ENCODE results near the gene SLC7A8. TPM values are rescaled to one million over a fixed set of nuclear protein-coding genes. Genes with fewer than 3 reads are reported as not detected.

SLC7A8 gene
- total and polyA plus RNA-seq, 3 donors from 2014 or later = 73.5 to 94.2 (median 78.2) TPM

DNA sequence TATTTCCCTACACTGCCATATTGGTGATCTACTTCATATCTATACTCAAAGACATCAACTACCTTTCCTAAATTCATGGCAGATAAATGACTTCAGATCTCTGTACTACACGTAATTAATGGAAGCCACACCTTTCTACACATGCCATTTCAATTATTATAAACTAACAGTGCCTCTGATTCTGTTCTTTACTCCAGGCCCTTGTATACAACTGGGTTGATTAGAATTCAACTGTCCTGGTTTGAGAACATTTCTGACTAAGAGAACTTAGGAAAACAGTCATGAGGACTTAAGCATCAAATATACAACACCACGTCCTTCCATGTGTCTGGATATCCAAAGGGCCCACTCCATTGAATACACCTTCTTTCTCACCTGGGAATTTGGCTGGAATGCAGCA lies 90.4 kb downstream of the SLC7A8 start:
- H3K4me3 ChIP-seq = no peak overlapping the region
- H3K4me1 ChIP-seq = peaks cover 8% of the 10 kb centered on the region
- no peak for TF ChIP-seq POLR2A (IDR thresholded peaks at IDR 0.05)
- TF ChIP-seq, protein P1, sequence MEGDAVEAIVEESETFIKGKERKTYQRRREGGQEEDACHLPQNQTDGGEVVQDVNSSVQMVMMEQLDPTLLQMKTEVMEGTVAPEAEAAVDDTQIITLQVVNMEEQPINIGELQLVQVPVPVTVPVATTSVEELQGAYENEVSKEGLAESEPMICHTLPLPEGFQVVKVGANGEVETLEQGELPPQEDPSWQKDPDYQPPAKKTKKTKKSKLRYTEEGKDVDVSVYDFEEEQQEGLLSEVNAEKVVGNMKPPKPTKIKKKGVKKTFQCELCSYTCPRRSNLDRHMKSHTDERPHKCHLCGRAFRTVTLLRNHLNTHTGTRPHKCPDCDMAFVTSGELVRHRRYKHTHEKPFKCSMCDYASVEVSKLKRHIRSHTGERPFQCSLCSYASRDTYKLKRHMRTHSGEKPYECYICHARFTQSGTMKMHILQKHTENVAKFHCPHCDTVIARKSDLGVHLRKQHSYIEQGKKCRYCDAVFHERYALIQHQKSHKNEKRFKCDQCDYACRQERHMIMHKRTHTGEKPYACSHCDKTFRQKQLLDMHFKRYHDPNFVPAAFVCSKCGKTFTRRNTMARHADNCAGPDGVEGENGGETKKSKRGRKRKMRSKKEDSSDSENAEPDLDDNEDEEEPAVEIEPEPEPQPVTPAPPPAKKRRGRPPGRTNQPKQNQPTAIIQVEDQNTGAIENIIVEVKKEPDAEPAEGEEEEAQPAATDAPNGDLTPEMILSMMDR (IDR thresholded peaks at IDR 0.05) = no peak
- no peaks in the 10 kb centered on the region for H3K9me3 ChIP-seq
- no peak for DNase-seq
- no peaks in the 10 kb centered on the region for H3K27me3 ChIP-seq
- H3K36me3 ChIP-seq (ENCODE audit: low read depth, missing control alignments) = no peaks in the 10 kb centered on the region
- intact Hi-C loops (cut with DNase I; ENCODE audit: low total_unique reads) = no loop called here
- 56 to 63% methylated on average over 2 of the region's 2 CpGs for WGBS, 2 donors
- H3K27ac ChIP-seq = no peak overlapping the region

DNA sequence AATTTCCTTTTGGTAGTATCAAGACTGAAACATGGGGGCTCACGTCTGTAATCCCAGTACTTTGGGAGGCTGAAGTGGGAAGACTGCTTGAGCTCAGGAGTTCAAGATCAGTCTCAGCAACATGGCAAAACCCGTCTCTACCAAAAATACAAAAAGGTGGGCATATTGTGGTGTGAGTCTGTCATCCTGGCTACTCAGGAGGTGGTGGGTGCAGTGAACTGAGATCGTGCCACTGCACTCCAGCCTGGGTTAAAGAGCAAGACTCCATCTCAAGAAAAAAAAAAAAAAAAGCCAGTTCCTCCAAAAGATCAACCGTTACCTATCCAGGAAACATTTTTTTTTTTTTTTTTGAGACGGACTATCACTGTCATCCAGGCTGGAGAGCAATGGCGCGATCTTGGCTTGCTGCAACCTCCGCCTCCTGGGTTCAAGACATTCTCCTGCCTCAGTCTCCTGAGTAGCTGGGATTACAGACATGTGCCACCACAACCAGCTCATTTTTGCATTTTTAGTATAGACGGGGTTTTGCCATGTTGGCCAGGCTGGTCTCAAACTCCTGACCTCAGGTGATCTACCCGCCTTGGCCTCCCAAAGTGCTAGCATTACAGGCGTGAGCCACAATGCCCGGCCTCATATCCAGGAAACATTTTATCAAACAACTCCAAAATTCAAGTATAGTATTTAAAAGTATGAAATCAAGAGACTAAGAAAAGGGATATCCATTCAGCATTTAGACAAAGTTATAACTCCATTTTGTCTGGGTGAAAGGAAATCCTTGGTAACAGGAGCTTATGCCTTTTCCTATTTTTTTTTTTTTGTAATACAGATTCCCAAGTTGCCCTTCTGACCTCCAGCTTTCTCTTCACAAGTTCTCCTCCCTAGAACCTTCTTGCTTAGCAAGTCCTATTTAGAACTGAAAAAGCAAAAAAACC lies 91.9 kb downstream of the SLC7A8 start:
- intact Hi-C loops (cut with DNase I; ENCODE audit: low total_unique reads) = no loop called here
- Histone ChIP-seq H3K9me3 (no peaks in the 10 kb centered on the region), H3K27ac (no peak overlapping the region), H3K36me3 (ENCODE audit: low read depth, missing control alignments) (no peaks in the 10 kb centered on the region), H3K4me3 (no peak overlapping the region), H3K27me3 (no peaks in the 10 kb centered on the region), H3K4me1 (peaks cover 7% of the 10 kb centered on the region)
- TF ChIP-seq, protein P1 (IDR thresholded peaks at IDR 0.05) = no peak
- no peak for TF ChIP-seq POLR2A (IDR thresholded peaks at IDR 0.05)
- DNase-seq = no peak
- 80 to 88% methylated on average over 12 of the region's 12 CpGs for WGBS, 2 donors

DNA sequence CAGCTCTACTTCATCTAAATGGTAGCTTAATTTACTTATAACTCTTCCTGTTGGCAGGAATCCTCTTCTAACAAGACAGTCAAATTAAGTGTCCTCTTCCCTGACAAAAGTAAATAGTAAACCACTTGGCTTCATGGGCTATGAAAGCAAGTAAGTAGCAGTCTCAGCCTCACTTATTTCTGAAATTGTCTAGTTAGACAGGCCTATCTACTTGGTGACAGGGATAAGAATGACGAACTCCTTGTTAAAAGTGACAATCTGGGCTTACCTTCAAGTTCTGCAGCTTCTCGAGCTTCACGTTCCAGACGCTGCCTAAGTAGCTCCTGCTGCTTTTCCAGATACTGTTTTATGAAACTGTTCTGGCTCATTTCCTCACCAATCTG lies 93.2 kb downstream of the SLC7A8 start:
- 75 to 78% methylated on average over 4 of the region's 4 CpGs for WGBS, 2 donors
- H3K4me3 ChIP-seq = no peak overlapping the region
- no peaks in the 10 kb centered on the region for H3K36me3 ChIP-seq (ENCODE audit: low read depth, missing control alignments)
- intact Hi-C loops (cut with DNase I; ENCODE audit: low total_unique reads) = no loop called here
- peaks cover 5% of the 10 kb centered on the region for H3K4me1 ChIP-seq
- no peak overlapping the region for H3K27ac ChIP-seq
- TF ChIP-seq, protein P1 (IDR thresholded peaks at IDR 0.05) = no peak
- TF ChIP-seq POLR2A (IDR thresholded peaks at IDR 0.05) = no peak
- no peak for DNase-seq
- H3K27me3 ChIP-seq = no peaks in the 10 kb centered on the region
- no peaks in the 10 kb centered on the region for H3K9me3 ChIP-seq

DNA sequence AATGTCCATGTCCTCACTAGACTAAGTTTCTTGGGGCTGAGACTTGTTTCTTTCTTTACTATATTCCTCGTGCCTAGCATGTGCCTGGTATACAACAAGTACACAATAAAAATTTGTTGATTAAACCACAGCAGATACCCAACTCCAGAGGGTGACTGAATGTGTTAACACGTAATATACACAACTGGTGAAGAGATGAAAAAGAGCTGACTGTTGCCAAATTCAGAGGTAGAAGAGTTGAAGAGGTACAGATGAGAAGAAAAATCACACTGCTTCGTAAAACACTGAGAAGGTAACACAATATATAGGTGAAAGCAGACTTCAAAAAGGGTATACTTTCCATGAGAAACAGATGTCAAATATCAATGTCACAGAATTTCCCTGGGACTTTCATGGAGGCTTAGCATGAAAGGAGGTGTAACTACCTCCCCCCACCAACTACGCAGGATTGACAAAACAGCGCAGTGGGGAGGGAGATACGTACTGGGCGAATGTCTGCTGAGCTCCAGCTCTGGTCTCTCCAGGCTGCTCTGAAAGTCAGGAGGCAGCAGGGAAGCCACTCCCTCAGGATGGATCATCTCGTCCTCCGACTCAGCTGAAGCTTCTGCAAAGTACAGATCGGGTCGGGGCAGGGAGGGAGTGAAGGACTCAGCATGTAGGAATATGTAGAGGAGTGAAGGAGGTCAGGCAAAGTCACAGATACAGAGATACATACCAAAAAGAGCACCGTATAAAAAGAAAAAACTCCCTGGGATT lies 93.8 kb downstream of the SLC7A8 start:
- no peaks in the 10 kb centered on the region for H3K9me3 ChIP-seq
- no peak for DNase-seq
- H3K36me3 ChIP-seq (ENCODE audit: low read depth, missing control alignments) = no peaks in the 10 kb centered on the region
- intact Hi-C loops (cut with DNase I; ENCODE audit: low total_unique reads) = no loop called here
- H3K27ac ChIP-seq = no peak overlapping the region
- TF ChIP-seq, protein P1 (IDR thresholded peaks at IDR 0.05) = no peak
- TF ChIP-seq POLR2A (IDR thresholded peaks at IDR 0.05) = no peak
- H3K27me3 ChIP-seq = no peaks in the 10 kb centered on the region
- H3K4me1 ChIP-seq = peaks cover 5% of the 10 kb centered on the region
- no peak overlapping the region for H3K4me3 ChIP-seq
- WGBS, 2 donors = 75 to 88% methylated on average over 12 of the region's 12 CpGs

Data from testis (tissue), 3 donors.